Chondrocyte (in vitro differentiated cells): ENCODE data around the gene MAD1L1. TPM values are rescaled to one million over a fixed set of nuclear protein-coding genes. Genes with fewer than 3 reads are reported as not detected.

Experiments used
- DNase-seq: peaks from one replicate; pipeline ENCODE4 v3.0.0; 2021; ENCODE audit warnings: mixed read lengths, low spot score
- H3K27ac Mint-ChIP-seq: one replicate; pipeline ENCODE4 v1.8.0; 2021; ENCODE audit warnings: mild to moderate bottlenecking, moderate library complexity, mixed read lengths; ENCODE audit not compliant: unreplicated experiment
- H3K27me3 Mint-ChIP-seq: 2 replicates; pipeline ENCODE4 v1.8.0; 2021; ENCODE audit warnings: low read depth, mixed read lengths
- H3K36me3 Mint-ChIP-seq: 2 replicates; pipeline ENCODE4 v1.8.0; 2021; ENCODE audit warnings: low read depth, mixed read lengths
- H3K4me1 Mint-ChIP-seq: 2 replicates; pipeline ENCODE4 v1.8.0; 2021; ENCODE audit warnings: low read depth, mild to moderate bottlenecking, mixed read lengths
- H3K4me3 Mint-ChIP-seq: one replicate; pipeline ENCODE4 v1.8.0; 2021; ENCODE audit warnings: mild to moderate bottlenecking, moderate library complexity, mixed read lengths; ENCODE audit not compliant: unreplicated experiment
- H3K9me3 Mint-ChIP-seq: 2 replicates; pipeline ENCODE4 v1.8.0; 2021; ENCODE audit warnings: low read depth, mixed read lengths
- total RNA-seq: library from RNA; stranded (reverse); gene quantifications from 3 replicates; pipeline ENCODE4 v1.2.1, GENCODE V29; 2021
- TF ChIP-seq, protein P1 (sequence below): fragments of 200-600 bp; sonication (generic); IDR thresholded peaks from 2 replicates; pipeline ENCODE4 v1.5.0; 2021; ENCODE audit warnings: antibody characterized with exemption, mild to moderate bottlenecking, moderate library complexity

The MAD1L1 gene
- total RNA-seq, 1 donor from 2014 or later: 22.7 TPM

DNA sequence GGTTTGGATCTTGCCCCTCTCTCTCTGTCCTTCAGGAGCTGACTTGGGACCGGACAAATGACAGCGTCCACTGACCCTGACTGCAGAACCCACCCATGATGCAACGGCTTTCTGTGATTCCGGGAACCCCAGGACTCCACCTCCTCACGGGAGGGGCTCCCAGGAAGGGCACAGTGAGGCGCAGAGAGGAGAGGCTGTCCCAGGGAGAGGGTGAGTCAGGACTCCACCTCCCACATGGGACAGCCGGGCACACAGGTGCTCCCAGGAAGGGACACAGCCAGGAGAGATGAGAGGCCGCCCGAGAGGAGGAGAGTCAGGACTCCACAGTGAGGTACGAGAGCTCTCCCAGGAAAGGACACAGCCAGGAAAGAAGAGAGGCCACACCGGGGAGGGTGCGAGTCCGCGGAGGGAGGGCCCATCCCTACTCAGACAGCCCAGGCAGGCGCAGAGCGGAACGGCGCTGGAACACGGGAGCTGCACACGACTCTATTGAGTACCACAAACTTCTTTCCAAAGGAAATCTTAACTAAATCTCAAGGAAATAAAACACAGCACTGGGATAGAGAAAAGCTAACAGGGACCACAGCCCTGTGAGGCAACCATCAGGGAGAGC, 162.5 kb downstream of the MAD1L1 start:
- DNase-seq: no peak
- Mint-ChIP-seq H3K4me1 (peaks cover 10% of the 10 kb centered on the region), H3K27ac (no peak overlapping the region), H3K9me3 (no peaks in the 10 kb centered on the region), H3K4me3 (no peak overlapping the region), H3K27me3 (no peaks in the 10 kb centered on the region), H3K36me3 (peaks cover 3% of the 10 kb centered on the region)
- TF ChIP-seq, protein P1, sequence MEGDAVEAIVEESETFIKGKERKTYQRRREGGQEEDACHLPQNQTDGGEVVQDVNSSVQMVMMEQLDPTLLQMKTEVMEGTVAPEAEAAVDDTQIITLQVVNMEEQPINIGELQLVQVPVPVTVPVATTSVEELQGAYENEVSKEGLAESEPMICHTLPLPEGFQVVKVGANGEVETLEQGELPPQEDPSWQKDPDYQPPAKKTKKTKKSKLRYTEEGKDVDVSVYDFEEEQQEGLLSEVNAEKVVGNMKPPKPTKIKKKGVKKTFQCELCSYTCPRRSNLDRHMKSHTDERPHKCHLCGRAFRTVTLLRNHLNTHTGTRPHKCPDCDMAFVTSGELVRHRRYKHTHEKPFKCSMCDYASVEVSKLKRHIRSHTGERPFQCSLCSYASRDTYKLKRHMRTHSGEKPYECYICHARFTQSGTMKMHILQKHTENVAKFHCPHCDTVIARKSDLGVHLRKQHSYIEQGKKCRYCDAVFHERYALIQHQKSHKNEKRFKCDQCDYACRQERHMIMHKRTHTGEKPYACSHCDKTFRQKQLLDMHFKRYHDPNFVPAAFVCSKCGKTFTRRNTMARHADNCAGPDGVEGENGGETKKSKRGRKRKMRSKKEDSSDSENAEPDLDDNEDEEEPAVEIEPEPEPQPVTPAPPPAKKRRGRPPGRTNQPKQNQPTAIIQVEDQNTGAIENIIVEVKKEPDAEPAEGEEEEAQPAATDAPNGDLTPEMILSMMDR: no peak

DNA sequence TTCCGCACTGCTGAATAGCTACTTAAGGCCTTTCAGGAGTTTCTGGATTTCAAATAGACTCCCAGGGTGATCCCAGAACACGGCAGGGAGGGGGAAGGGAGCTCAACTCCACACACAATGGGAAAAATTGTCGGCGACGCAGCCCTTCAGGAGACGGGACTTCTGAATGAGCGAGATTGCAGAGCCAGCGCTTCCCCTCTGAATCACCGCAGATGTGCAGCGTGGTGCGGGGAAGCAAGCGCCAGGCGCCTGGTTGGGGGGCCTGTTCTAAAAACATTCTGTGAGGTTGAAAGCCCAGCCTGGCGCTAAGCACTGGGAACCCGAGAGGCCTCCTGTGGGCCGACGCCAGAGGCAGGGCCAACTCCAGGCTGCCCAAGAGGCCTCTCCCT, 163.3 kb downstream of the MAD1L1 start:
- H3K4me3 Mint-ChIP-seq: no peak overlapping the region
- TF ChIP-seq, protein P1: no peak
- no peaks in the 10 kb centered on the region for H3K9me3 Mint-ChIP-seq
- peaks cover 3% of the 10 kb centered on the region for H3K36me3 Mint-ChIP-seq
- no peak overlapping the region for H3K27ac Mint-ChIP-seq
- no peak for DNase-seq
- H3K27me3 Mint-ChIP-seq: no peaks in the 10 kb centered on the region
- H3K4me1 Mint-ChIP-seq: peaks cover 10% of the 10 kb centered on the region

DNA sequence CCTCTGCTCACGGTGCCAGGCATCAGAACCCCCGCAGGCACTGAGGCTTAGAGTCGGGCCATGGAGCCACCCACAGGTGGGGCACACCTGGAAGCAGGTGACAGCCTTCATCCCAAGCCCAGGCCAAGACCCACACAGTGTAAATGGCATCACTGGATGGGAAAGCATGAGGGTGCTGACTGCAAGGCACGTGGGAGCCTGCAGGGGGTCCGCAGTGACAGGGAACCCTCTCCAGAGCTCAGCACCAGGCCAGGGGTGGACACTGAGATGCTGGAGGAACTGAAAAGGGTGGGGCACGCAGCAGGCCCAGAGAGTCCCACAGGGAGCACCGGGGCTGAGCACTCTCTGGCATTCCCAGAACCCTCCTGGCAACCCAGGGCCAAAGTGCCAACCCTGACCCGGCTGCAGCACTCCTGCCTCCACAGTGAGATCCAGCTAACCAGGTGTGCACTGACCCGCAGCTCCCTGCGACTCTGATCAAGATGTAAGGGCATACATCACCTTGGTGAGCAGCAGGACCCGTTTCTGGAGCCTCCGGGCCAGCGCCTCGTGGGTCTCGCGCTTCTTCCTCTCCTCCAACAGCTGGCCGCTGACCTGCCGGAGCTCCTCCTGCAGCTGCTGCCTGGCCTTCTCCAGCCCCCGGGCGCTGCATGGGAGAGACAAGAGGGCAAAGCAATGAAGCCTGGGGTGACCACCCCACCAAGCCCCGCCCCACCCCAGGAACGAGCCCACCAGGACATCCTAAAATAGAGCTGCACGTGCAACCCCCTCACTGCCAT, 163.9 kb downstream of the MAD1L1 start:
- DNase-seq: no peak
- H3K4me3 Mint-ChIP-seq: no peak overlapping the region
- TF ChIP-seq, protein P1: peak; percentile 16
- no peak overlapping the region for H3K27ac Mint-ChIP-seq
- H3K36me3 Mint-ChIP-seq: peaks cover 3% of the 10 kb centered on the region
- no peaks in the 10 kb centered on the region for H3K27me3 Mint-ChIP-seq
- peaks cover 10% of the 10 kb centered on the region for H3K4me1 Mint-ChIP-seq
- H3K9me3 Mint-ChIP-seq: no peaks in the 10 kb centered on the region

DNA sequence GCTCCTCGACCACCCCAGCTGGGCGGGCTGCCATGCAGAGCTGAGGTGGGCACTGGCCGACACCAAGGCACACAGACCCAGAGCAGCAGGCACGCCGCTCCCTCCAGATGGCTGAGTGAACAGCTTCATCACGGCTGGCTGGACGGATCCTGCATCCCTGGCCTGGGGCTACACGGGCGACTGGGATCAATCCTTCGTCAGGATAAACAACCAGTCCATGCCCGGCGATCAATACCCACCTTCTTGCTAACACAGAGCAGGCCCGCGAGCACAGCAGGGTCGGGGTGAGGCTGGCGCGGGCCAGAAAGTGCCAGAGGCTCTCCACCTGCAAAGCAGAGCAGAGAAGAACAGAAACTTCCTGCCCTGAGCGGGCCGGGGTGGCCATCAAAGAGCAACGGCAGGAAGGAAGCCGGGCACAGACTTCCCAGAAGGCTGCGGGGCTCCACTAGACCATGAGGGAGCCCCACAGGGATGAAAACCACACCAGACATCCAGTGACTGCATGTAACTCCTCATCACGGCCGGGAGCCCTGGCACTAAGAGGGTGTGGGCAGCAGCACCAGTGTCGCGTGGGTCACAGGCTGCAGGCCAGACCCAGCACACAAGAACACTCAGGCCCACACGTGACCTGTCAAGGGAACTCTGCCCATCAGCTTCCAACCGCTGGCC, 166.4 kb downstream of the MAD1L1 start:
- Mint-ChIP-seq H3K27ac (no peak overlapping the region), H3K9me3 (no peaks in the 10 kb centered on the region), H3K4me3 (no peak overlapping the region), H3K27me3 (no peaks in the 10 kb centered on the region), H3K4me1 (peaks cover 10% of the 10 kb centered on the region), H3K36me3 (peaks cover 3% of the 10 kb centered on the region)
- no peak for DNase-seq
- TF ChIP-seq, protein P1: no peak

DNA sequence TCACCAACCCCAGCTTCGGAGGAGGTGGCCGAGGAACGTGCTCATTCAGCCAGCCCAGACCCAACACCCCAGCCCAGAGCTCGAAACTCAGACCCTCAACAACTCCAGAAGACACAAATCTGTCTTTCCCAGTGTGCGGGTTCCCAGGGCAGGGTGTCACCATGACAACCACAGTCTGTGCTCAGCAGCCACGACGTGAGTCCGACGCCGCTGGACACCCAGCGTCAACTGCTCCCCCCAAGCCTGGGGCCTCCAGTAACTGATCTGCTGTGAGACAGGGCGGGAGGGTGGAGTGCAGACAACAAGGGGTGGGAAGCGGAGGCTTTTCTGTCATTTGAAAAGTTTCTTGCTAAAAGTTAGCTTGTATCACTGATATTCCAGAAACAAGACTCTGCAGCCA, 167.2 kb downstream of the MAD1L1 start:
- Mint-ChIP-seq H3K36me3 (peaks cover 4% of the 10 kb centered on the region), H3K4me3 (no peak overlapping the region), H3K27me3 (no peaks in the 10 kb centered on the region), H3K9me3 (no peaks in the 10 kb centered on the region), H3K27ac (no peak overlapping the region), H3K4me1 (peaks cover 10% of the 10 kb centered on the region)
- no peak for DNase-seq
- TF ChIP-seq, protein P1: no peak
